Pancreas (tissue), 10 donors: ENCODE measurements around the gene SERTAD4. TPM values are rescaled to one million over a fixed set of nuclear protein-coding genes. Genes with fewer than 3 reads are reported as not detected.

ENCODE experiments used
- ATAC-seq, 4 donors: fragments of 200-7000 bp; cut with Tn5 transposase; one replicate each; pipeline versions ENCODE4 v1.8.0 to v1.9.1; 2020; ENCODE audit warnings: mild to moderate bottlenecking in 4 of 4, moderate library complexity in 4 of 4
- DNase-seq, 6 donors: peaks; one replicate each; pipeline ENCODE4 v3.0.0-alpha.2; 2020
- FAIRE-seq: peaks from 2 replicates; lab custom pipeline; 2012; peaks lifted over from hg19 to GRCh38; lab: Jason Lieb, UNC
- H3K27ac ChIP-seq, 4 donors: fragments of 200-600 bp; sonication (generic); 1 replicate in 3 of 4; 2 replicates in 1 of 4; pipeline versions ENCODE4 v1.5.0 to v1.8.0; 2020
- H3K27me3 ChIP-seq, 4 donors: fragments of 200-600 bp; one replicate each; pipeline ENCODE4 v1.8.0; 2021
- H3K36me3 ChIP-seq, 3 donors: fragments of 200-600 bp; sonication (generic) in 1 of 3; one replicate each; pipeline versions ENCODE4 v1.5.0 to v1.8.0; 2020 to 2021
- H3K4me1 ChIP-seq, 3 donors: fragments of 200-600 bp; one replicate each; pipeline ENCODE4 v1.8.0; 2021
- H3K4me3 ChIP-seq, 4 donors: fragments of 200-600 bp; sonication (generic) in 2 of 4; one replicate each; pipeline versions ENCODE4 v1.5.0 to v1.8.0; 2020 to 2021
- H3K9me3 ChIP-seq, 4 donors: fragments of 200-600 bp; one replicate each; pipeline ENCODE4 v1.8.0; 2021
- WGBS, 2 donors: extraction: QIAGEN DNeasy Blood & Tissue Kit; methylation state at CpG; one replicate each; pipeline ENCODE4 v1.1.7; 2013; 5-methylcytosine and 5-hydroxymethylcytosine counted together
- intact Hi-C, 3 donors: fragments of 100-400 bp; cut with DNase I; formaldehyde crosslinking; loops; one replicate each; pipeline versions ENCODE4 v1.11.1 to v1.14.2; 2022
- polyA plus RNA-seq, 2 donors: library from polyadenylated mRNA; stranded (reverse); fragments of 200-250 nt; gene quantifications; one replicate each; pipeline ENCODE4 v1.2.3, GENCODE V29; 2013
- total RNA-seq, 6 donors: library from RNA; stranded (reverse); fragmentation: NEBNext Ultra II Directional in 4 of 6; extraction: Animal tissue kit (Norgen Biotek cat#: 25700) in 4 of 6; gene quantifications; one replicate each; pipeline versions ENCODE4 v1.2.1 to v1.2.4, GENCODE V29; 2021 to 2023
- TF ChIP-seq, protein P1 (sequence below), 4 donors: fragments of 200-600 bp; sonication (generic) in 3 of 4; IDR thresholded peaks; one replicate each; pipeline versions ENCODE4 v1.5.0 to v1.8.0; 2021; ENCODE audit warnings: antibody characterized with exemption in 4 of 4
- donor health status: healthy with polysubstance abuse.
- donor health status: DM: no; HTN: no; CAD: no; lungs with moderate emphysema.
- donor health status: DM: no; HTN: no; CAD: no.
- donor health status: control.
- donor health status: control.
- donor health status: Bipolar disorder and iron deficiency.
- donor health status: DM: yes; HTN: yes; CAD: no.
- donor health status: DM: no; HTN: no; CAD: no.
- donor health status: DM: no; HTN: no; CAD: no.
- donor health status: DM: yes; HTN: yes; CAD: no.

The SERTAD4 gene
- total and polyA plus RNA-seq, 8 donors: 0.14 to 0.97 (median 0.26) TPM

DNA sequence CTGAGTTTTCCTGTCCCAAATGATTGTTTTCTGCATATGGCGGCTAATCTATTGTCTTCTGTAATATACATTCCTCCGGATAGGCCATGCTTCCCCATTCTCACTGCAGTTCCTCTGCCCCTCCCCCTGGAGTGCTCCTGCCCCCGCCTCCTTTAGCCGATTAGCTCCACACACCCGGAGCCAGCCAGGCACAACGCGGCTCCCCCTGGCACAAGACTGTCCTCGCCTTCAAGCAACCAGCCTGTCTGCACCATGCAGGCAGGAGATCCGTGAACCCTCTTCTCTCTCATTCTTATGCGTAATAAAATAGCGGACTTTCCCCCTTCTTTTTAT lies 18.0 kb downstream of the SERTAD4 start:
- H3K9me3 ChIP-seq: no peaks in the 10 kb centered on the region
- ATAC-seq: peak; percentile 28 to 60 (median 32)
- TF ChIP-seq, protein P1, sequence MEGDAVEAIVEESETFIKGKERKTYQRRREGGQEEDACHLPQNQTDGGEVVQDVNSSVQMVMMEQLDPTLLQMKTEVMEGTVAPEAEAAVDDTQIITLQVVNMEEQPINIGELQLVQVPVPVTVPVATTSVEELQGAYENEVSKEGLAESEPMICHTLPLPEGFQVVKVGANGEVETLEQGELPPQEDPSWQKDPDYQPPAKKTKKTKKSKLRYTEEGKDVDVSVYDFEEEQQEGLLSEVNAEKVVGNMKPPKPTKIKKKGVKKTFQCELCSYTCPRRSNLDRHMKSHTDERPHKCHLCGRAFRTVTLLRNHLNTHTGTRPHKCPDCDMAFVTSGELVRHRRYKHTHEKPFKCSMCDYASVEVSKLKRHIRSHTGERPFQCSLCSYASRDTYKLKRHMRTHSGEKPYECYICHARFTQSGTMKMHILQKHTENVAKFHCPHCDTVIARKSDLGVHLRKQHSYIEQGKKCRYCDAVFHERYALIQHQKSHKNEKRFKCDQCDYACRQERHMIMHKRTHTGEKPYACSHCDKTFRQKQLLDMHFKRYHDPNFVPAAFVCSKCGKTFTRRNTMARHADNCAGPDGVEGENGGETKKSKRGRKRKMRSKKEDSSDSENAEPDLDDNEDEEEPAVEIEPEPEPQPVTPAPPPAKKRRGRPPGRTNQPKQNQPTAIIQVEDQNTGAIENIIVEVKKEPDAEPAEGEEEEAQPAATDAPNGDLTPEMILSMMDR (IDR thresholded peaks at IDR 0.05): no peak
- intact Hi-C loops: no loop called here
- DNase-seq: peak in 1 of 6 donors; percentile 23
- H3K27me3 ChIP-seq: peaks cover 0 to 4% (median 0%) of the 10 kb centered on the region in 4 donors
- 29 to 35% methylated on average over 11 of the region's 11 CpGs for WGBS, 2 donors
- peak overlapping the region in 1 of 4 donors; percentile 35 for H3K4me3 ChIP-seq
- H3K36me3 ChIP-seq: no peaks in the 10 kb centered on the region
- no peak for FAIRE-seq
- H3K27ac ChIP-seq: no peak overlapping the region
- no peaks in the 10 kb centered on the region for H3K4me1 ChIP-seq

DNA sequence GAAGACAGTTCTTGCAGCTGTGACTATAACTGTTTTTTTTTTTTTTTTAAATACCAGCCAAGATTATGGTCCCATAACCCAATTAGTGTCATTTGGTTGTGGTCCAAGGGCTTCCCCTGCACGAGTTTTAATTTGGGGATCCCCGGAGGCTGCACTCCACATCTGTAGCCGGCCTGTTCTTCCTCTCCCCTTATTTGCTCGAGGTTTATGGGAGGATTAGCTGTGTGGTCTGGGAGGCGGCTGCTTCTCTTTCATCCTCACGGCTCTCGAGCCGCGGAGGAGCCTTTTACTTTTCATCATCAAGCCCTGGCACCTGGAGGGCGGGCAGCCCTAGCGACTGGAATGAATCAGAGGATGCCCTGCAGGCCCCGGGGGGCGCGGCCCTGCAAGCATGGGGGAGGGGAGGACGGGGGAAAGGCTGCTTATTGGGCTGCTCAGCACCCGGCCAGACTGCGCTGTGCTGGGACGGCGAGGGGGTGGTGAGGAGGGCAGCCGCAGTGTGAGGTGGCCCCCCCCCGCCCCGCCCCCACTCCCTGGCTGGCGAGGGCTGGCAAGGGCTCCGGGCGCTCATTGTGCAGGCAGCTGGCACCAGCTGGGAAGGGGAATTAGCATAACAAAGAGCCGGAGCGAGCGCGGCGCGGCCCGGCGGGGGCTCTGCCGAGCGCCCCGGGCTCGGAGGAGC lies 18.5 kb downstream of the SERTAD4 start:
- DNase-seq: peak; percentile 13 to 73 (median 43)

DNA sequence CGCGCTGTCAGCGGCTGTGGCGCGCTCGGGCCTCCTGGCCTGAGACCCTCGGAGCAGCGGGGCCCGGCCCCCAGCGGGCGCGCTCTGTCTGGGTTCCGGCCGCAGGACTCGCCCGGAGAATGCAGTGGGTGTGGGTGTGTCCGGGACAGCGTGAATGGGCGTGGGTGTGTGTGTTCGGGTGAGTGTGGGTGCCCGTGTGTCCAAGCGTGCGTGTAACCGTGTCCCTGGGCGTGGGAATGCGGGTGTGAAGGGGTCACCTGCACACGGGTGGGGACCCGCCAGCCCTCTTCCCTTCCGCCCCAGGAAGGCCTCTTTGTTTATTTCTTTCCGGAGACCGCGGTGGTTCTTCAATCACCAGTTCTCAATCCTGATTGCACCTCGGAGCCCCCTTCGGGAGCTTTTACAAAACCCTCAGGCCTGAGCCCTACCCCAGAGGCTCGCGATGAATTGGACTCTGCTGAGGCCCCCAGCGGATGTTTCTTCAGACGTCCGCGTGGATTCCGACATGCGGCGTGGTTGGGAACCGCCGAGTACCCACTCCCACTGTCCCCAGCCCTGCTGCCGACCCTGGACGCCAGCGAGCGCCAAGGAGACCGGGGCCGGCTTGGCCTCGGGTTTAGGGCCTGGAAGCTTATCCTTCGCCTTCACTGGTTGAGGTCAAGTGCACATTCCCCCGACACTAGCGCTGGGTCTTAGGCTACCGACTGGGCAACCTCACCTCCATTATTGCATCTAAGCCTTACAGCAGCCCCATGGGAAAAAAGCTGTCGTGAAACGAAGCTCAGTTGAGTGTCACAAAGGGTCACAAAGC lies 19.3 kb downstream of the SERTAD4 start:
- H3K27ac ChIP-seq: no peak overlapping the region
- H3K36me3 ChIP-seq: no peaks in the 10 kb centered on the region
- no peaks in the 10 kb centered on the region for H3K4me1 ChIP-seq
- WGBS, 2 donors: 23 to 27% methylated on average over 56 to 58 of the region's 58 CpGs
- no peaks in the 10 kb centered on the region for H3K9me3 ChIP-seq
- FAIRE-seq (no peak), DNase-seq (peak in 3 of 6 donors; percentile 22 to 67 (median 34)), ATAC-seq (peak; percentile 52 to 70 (median 58))
- H3K4me3 ChIP-seq: peak overlapping the region; percentile 32 to 62 (median 36)
- intact Hi-C loops: no loop called here
- peaks cover 0 to 4% (median 0%) of the 10 kb centered on the region in 4 donors for H3K27me3 ChIP-seq
- TF ChIP-seq, protein P1 (IDR thresholded peaks at IDR 0.05): no peak

More for the DNA sequence above, 18.5 kb downstream of the SERTAD4 start:
- TF ChIP-seq, protein P1 (IDR thresholded peaks at IDR 0.05): no peak
- Histone ChIP-seq H3K9me3 (no peaks in the 10 kb centered on the region), H3K4me1 (no peaks in the 10 kb centered on the region), H3K36me3 (no peaks in the 10 kb centered on the region), H3K4me3 (peak overlapping the region; percentile 32 to 62 (median 36)), H3K27ac (no peak overlapping the region), H3K27me3 (peaks cover 0 to 4% (median 0%) of the 10 kb centered on the region in 4 donors)
- ATAC-seq (peak; percentile 50 to 76 (median 68)), FAIRE-seq (no peak)
- 2 to 4% methylated on average over 33 to 37 of the region's 37 CpGs for WGBS, 2 donors
- intact Hi-C loops: no loop called here

DNA sequence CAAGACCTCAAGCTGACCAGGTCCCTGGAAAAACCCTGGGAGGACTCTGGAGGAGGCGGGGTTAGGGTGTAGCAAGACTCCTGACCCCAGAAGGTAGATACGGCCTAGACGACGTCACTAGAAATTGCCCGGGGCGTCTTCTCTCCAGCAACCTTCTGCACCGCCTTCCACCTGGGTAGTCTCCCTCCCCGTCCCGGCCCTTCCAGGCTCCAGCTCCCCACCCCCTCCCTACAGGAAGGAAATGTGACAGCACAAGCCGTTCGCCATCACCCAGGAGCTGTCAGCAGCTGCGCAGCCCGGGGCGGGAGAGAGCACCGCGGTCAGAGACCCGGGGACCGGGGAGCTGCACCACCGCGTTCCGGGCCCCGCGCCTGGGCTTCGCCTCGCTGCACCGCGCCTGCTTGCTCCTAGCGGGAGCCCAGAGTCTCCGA lies 20.0 kb downstream of the SERTAD4 start:
- 25 to 41% methylated on average over 24 to 29 of the region's 29 CpGs for WGBS, 2 donors
- no peaks in the 10 kb centered on the region for H3K9me3 ChIP-seq
- intact Hi-C loops: no loop called here
- no peak for FAIRE-seq
- TF ChIP-seq, protein P1 (IDR thresholded peaks at IDR 0.05): no peak
- H3K27ac ChIP-seq: no peak overlapping the region
- H3K4me1 ChIP-seq: no peaks in the 10 kb centered on the region
- H3K36me3 ChIP-seq: no peaks in the 10 kb centered on the region
- H3K27me3 ChIP-seq: peaks cover 0 to 4% (median 0%) of the 10 kb centered on the region in 4 donors
- DNase-seq: peak in 3 of 6 donors; percentile 35 to 73 (median 65)
- peak in 3 of 4 donors; percentile 36 to 63 (median 38) for ATAC-seq
- H3K4me3 ChIP-seq: no peak overlapping the region
